ENCODE measurements around the gene PTPRF.

- TF ChIP-seq CTCF (IDR thresholded peaks at IDR 0.05) (no peak), POLR2AphosphoS5 (IDR thresholded peaks at IDR 0.05) (no peak), POLR2A (IDR thresholded peaks at IDR 0.05) (no peak)
These were observed 74.5 kb downstream of the PTPRF start for GRCh38 chr1:43605157-43605556.
